ENCODE data around the gene SORBS2. TPM values are rescaled to one million over a fixed set of nuclear protein-coding genes. Genes with fewer than 3 reads are reported as not detected.

SORBS2 gene
- total and polyA plus RNA-seq, 4 donors = 49.1 to 83.5 (median 66.4) TPM

- no peaks in the 10 kb centered on the region for H3K36me3 ChIP-seq (ENCODE audit: control insufficient read depth, insufficient read depth, low read length)
- no CpG with 5 or more reads among the region's 4 CpGs for WGBS (ENCODE audit: insufficient coverage)
- no peak overlapping the region for H3K4me3 ChIP-seq (ENCODE audit: low read depth, low read length)
- H3K9me3 ChIP-seq (ENCODE audit: control insufficient read depth, insufficient read depth, low read length) = peaks cover 2% of the 10 kb centered on the region
- H3K4me1 ChIP-seq (ENCODE audit: control insufficient read depth, insufficient read depth, low read length) = no peaks in the 10 kb centered on the region
- H3K27me3 ChIP-seq (ENCODE audit: control insufficient read depth, insufficient read depth, low read length) = no peaks in the 10 kb centered on the region
- no peak for DNase-seq (ENCODE audit: low read depth in 4 of 6, low spot score in 6 of 6)
- H3K27ac ChIP-seq (ENCODE audit: low read depth, low read length) = no peak overlapping the region
Observed at GRCh38 chr4:185554365-185555126, 257.4 kb downstream of the SORBS2 start.

GRCh38 chr4:185552254-185552653 is 259.7 kb downstream of the SORBS2 start:
- no peaks in the 10 kb centered on the region for H3K36me3 ChIP-seq (ENCODE audit: control insufficient read depth, insufficient read depth, low read length)
- no peak for DNase-seq (ENCODE audit: low read depth in 4 of 6, low spot score in 6 of 6)
- 93% methylated on average over 2 of the region's 2 CpGs for WGBS (ENCODE audit: insufficient coverage)
- no peak overlapping the region for H3K4me3 ChIP-seq (ENCODE audit: low read depth, low read length)
- H3K4me1 ChIP-seq (ENCODE audit: control insufficient read depth, insufficient read depth, low read length) = no peaks in the 10 kb centered on the region
- H3K9me3 ChIP-seq (ENCODE audit: control insufficient read depth, insufficient read depth, low read length) = no peaks in the 10 kb centered on the region
- H3K27ac ChIP-seq (ENCODE audit: low read depth, low read length) = no peak overlapping the region
- no peaks in the 10 kb centered on the region for H3K27me3 ChIP-seq (ENCODE audit: control insufficient read depth, insufficient read depth, low read length)

- Histone ChIP-seq H3K27me3 (ENCODE audit: control insufficient read depth, insufficient read depth, low read length) (no peaks in the 10 kb centered on the region), H3K4me3 (ENCODE audit: low read depth, low read length) (no peak overlapping the region), H3K9me3 (ENCODE audit: control insufficient read depth, insufficient read depth, low read length) (no peaks in the 10 kb centered on the region), H3K36me3 (ENCODE audit: control insufficient read depth, insufficient read depth, low read length) (no peaks in the 10 kb centered on the region), H3K27ac (ENCODE audit: low read depth, low read length) (no peak overlapping the region), H3K4me1 (ENCODE audit: control insufficient read depth, insufficient read depth, low read length) (no peaks in the 10 kb centered on the region)
- WGBS (ENCODE audit: insufficient coverage) = no CpG with 5 or more reads among the region's 1 CpG
- DNase-seq (ENCODE audit: low read depth in 4 of 6, low spot score in 6 of 6) = peak in 1 of 6 donors; percentile 17
Observed at GRCh38 chr4:185550933-185551332, 261.1 kb downstream of the SORBS2 start.

- Histone ChIP-seq H3K36me3 (ENCODE audit: control insufficient read depth, insufficient read depth, low read length) (no peaks in the 10 kb centered on the region), H3K4me1 (ENCODE audit: control insufficient read depth, insufficient read depth, low read length) (no peaks in the 10 kb centered on the region), H3K27me3 (ENCODE audit: control insufficient read depth, insufficient read depth, low read length) (no peaks in the 10 kb centered on the region), H3K27ac (ENCODE audit: low read depth, low read length) (no peak overlapping the region), H3K4me3 (ENCODE audit: low read depth, low read length) (no peak overlapping the region), H3K9me3 (ENCODE audit: control insufficient read depth, insufficient read depth, low read length) (no peaks in the 10 kb centered on the region)
- 46% methylated on average over 2 of the region's 2 CpGs for WGBS (ENCODE audit: insufficient coverage)
- DNase-seq (ENCODE audit: low read depth in 4 of 6, low spot score in 6 of 6) = no peak
Observed at GRCh38 chr4:185549095-185549639, 262.8 kb downstream of the SORBS2 start.

- Histone ChIP-seq H3K27ac (ENCODE audit: low read depth, low read length) (no peak overlapping the region), H3K36me3 (ENCODE audit: control insufficient read depth, insufficient read depth, low read length) (no peaks in the 10 kb centered on the region), H3K4me1 (ENCODE audit: control insufficient read depth, insufficient read depth, low read length) (no peaks in the 10 kb centered on the region), H3K4me3 (ENCODE audit: low read depth, low read length) (no peak overlapping the region), H3K9me3 (ENCODE audit: control insufficient read depth, insufficient read depth, low read length) (no peaks in the 10 kb centered on the region), H3K27me3 (ENCODE audit: control insufficient read depth, insufficient read depth, low read length) (no peaks in the 10 kb centered on the region)
- DNase-seq (ENCODE audit: low read depth in 4 of 6, low spot score in 6 of 6) = no peak
- 100% methylated on average over 1 of the region's 1 CpG for WGBS (ENCODE audit: insufficient coverage)
Observed at GRCh38 chr4:185548587-185548986, 263.4 kb downstream of the SORBS2 start.

- H3K36me3 ChIP-seq (ENCODE audit: control insufficient read depth, insufficient read depth, low read length) = no peaks in the 10 kb centered on the region
- no peak overlapping the region for H3K27ac ChIP-seq (ENCODE audit: low read depth, low read length)
- WGBS (ENCODE audit: insufficient coverage) = 100% methylated on average over 1 of the region's 6 CpGs
- no peak overlapping the region for H3K4me3 ChIP-seq (ENCODE audit: low read depth, low read length)
- no peaks in the 10 kb centered on the region for H3K27me3 ChIP-seq (ENCODE audit: control insufficient read depth, insufficient read depth, low read length)
- H3K9me3 ChIP-seq (ENCODE audit: control insufficient read depth, insufficient read depth, low read length) = no peaks in the 10 kb centered on the region
- H3K4me1 ChIP-seq (ENCODE audit: control insufficient read depth, insufficient read depth, low read length) = peaks cover 16% of the 10 kb centered on the region
- DNase-seq (ENCODE audit: low read depth in 4 of 6, low spot score in 6 of 6) = no peak
Observed at GRCh38 chr4:185546335-185546734, 265.7 kb downstream of the SORBS2 start.

GRCh38 chr4:185542626-185543315 is 269.2 kb downstream of the SORBS2 start:
- Histone ChIP-seq H3K36me3 (ENCODE audit: control insufficient read depth, insufficient read depth, low read length) (no peaks in the 10 kb centered on the region), H3K4me1 (ENCODE audit: control insufficient read depth, insufficient read depth, low read length) (peaks cover 23% of the 10 kb centered on the region), H3K4me3 (ENCODE audit: low read depth, low read length) (no peak overlapping the region), H3K9me3 (ENCODE audit: control insufficient read depth, insufficient read depth, low read length) (no peaks in the 10 kb centered on the region), H3K27ac (ENCODE audit: low read depth, low read length) (peak overlapping the region; percentile 79), H3K27me3 (ENCODE audit: control insufficient read depth, insufficient read depth, low read length) (no peaks in the 10 kb centered on the region)
- WGBS (ENCODE audit: insufficient coverage) = 72% methylated on average over 7 of the region's 14 CpGs
- DNase-seq (ENCODE audit: low read depth in 4 of 6, low spot score in 6 of 6) = peak in 1 of 6 donors; percentile 2

GRCh38 chr4:185541251-185541727 is 270.7 kb downstream of the SORBS2 start:
- peak in 5 of 6 donors; percentile 51 to 91 (median 73) for DNase-seq (ENCODE audit: low read depth in 4 of 6, low spot score in 6 of 6)
- Histone ChIP-seq H3K36me3 (ENCODE audit: control insufficient read depth, insufficient read depth, low read length) (no peaks in the 10 kb centered on the region), H3K4me3 (ENCODE audit: low read depth, low read length) (no peak overlapping the region), H3K4me1 (ENCODE audit: control insufficient read depth, insufficient read depth, low read length) (peaks cover 23% of the 10 kb centered on the region), H3K9me3 (ENCODE audit: control insufficient read depth, insufficient read depth, low read length) (no peaks in the 10 kb centered on the region), H3K27me3 (ENCODE audit: control insufficient read depth, insufficient read depth, low read length) (peaks cover under 1% of the 10 kb centered on the region), H3K27ac (ENCODE audit: low read depth, low read length) (peak overlapping the region; percentile 79)
- WGBS (ENCODE audit: insufficient coverage) = 22% methylated on average over 6 of the region's 10 CpGs

- peak overlapping the region; percentile 79 for H3K27ac ChIP-seq (ENCODE audit: low read depth, low read length)
- H3K4me1 ChIP-seq (ENCODE audit: control insufficient read depth, insufficient read depth, low read length) = peaks cover 27% of the 10 kb centered on the region
- DNase-seq (ENCODE audit: low read depth in 4 of 6, low spot score in 6 of 6) = peak in 2 of 6 donors; percentile 50 to 57
- H3K9me3 ChIP-seq (ENCODE audit: control insufficient read depth, insufficient read depth, low read length) = no peaks in the 10 kb centered on the region
- no CpG with 5 or more reads among the region's 3 CpGs for WGBS (ENCODE audit: insufficient coverage)
- H3K4me3 ChIP-seq (ENCODE audit: low read depth, low read length) = no peak overlapping the region
- no peaks in the 10 kb centered on the region for H3K36me3 ChIP-seq (ENCODE audit: control insufficient read depth, insufficient read depth, low read length)
- peaks cover 7% of the 10 kb centered on the region for H3K27me3 ChIP-seq (ENCODE audit: control insufficient read depth, insufficient read depth, low read length)
Observed at GRCh38 chr4:185540487-185541120, 271.4 kb downstream of the SORBS2 start.

Measured in spinal cord (tissue), 10 donors.